ENCODE measurements around the gene YY1.
"Not testable (repeated sequence)": the region's sequence is repeated elsewhere in the genome, so short reads cannot be mapped to it uniquely, and the experiment has no call there.

Gene YY1

DNA sequence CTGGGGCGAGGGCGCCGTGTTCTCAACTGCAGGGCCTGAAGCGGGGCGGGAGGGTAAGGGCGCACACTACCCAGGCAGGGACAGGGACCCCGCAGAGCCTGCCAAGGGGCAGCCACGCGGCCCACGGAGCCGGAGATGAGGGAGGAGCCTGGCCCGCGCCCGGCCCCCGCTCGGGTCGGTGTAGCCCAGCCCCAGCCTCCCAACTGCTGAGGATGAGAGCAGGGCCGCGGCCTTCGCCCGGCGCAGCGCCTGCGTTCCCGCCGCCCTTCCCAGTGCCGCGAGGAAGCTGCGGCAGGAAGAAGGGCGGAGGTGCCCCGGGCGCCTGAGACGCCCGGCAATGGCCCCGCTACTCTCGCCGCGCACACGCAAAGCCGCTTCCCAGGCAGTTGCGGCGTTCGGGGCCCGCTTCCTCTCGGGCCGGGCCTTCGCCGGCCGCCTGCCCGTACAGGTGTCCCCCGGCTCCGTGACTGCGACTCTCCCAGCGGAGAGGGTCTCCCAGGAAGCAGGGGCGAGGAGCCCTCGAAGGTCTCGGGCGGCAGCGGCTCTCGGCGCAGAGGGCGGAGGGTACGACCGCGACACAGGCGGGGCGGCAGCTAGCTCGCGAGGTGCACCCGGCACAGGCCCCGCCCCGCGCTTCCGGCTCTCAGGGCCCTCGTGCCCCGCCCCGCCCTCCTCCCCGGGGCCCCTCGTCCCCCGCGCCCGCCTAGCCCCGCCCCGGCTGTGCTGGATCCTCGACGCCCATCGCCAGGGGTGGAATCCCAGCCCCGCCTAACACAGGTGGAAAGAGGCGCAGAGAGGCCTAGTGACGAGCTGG lies 24.8 kb upstream of the YY1 start:
- DNase-seq = peak; percentile 57

DNA sequence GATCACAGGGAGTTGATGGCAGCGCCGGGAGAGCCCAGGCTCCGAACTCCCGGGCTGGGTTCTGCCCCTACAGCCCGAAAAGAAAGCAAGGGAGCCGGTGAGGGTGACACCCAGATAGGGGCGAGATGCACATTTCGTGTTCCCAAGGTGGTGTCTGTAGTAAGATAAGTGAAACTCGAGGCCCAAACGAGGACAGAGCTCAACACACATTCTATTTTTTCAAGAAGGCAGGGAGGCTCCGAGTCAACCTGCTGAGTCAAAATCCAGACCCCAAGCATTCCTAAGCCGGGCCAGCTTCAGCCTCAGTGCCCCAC lies 24.2 kb upstream of the YY1 start:
- no peak for DNase-seq

- no peak for DNase-seq
Observed at GRCh38 chr14:100215330-100215885, 23.5 kb upstream of the YY1 start.

DNA sequence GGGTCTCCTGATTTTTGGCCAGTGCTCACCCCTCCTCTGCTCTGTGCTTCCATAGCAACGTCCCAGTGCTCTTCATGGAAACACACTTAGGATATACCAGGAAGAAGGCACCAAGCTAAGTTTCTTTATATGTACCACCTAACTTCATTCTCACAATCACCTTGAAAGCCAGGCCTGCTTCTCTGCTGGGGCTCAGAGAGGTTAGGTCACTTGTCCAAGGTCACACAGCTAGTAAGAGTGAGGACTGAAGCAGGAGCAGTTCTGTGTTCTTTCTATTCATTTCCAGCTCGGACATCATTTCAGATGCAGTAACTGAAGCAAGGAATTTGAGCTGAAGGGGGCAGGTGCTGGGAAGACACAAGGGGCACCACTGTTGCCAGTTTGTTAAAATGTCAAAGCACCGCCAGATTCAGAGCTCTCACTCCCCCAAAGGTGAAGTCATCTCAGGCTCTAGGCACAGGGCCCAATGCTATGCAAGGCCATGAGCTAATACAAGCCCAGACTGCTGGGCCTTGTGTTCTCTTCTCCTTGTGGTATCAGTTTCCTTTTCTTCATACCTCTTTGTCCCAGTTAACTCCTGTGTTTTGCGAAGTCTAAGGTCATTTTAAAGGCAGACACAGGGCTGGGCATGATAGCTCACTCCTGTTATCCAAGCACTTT lies 19.7 kb upstream of the YY1 start:
- DNase-seq = no peak

- peak; percentile 48 for DNase-seq
Observed at GRCh38 chr14:100221533-100222223, 17.3 kb upstream of the YY1 start.

DNA sequence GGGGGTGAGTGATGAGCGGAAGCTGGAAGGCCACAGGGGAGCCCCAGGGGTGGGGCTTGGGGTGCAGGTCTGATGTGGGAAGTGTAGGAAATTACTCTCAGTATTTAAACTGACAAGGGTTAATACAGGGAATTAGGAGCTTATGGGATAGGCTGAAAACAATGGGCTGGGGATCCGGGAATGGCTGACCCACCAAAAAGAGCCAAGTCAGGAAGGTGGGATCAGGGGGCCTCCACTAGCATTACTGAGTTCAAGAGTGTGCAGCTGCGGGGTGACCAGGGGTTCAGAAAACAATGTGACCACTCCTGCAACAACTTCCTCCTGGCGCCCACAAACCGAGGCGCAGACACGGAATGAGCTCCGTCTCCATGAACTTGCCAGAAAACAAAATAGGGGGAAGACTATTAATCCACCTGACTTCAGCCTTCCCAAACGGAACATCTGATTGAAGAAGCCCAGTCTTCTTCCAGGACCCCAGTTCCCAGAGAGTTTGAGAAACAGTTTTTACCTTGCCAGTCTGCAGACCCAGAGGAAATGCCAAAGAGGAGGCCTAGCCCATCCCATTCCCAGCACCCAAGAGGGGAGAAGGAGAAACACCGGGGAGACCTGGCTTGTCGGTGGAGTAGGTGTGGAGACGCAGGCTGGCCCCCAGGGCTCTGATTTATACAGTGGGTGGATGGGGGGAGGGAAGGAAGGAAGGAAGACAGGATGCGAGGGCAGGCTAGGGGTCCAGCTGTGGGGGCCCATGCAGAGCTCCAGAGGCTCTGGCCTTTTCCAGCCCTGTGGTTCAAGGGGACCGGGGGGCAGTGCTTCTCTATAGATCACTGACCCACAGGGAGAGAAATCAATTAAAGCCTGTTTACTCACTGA lies 16.5 kb upstream of the YY1 start:
- DNase-seq = no peak

DNA sequence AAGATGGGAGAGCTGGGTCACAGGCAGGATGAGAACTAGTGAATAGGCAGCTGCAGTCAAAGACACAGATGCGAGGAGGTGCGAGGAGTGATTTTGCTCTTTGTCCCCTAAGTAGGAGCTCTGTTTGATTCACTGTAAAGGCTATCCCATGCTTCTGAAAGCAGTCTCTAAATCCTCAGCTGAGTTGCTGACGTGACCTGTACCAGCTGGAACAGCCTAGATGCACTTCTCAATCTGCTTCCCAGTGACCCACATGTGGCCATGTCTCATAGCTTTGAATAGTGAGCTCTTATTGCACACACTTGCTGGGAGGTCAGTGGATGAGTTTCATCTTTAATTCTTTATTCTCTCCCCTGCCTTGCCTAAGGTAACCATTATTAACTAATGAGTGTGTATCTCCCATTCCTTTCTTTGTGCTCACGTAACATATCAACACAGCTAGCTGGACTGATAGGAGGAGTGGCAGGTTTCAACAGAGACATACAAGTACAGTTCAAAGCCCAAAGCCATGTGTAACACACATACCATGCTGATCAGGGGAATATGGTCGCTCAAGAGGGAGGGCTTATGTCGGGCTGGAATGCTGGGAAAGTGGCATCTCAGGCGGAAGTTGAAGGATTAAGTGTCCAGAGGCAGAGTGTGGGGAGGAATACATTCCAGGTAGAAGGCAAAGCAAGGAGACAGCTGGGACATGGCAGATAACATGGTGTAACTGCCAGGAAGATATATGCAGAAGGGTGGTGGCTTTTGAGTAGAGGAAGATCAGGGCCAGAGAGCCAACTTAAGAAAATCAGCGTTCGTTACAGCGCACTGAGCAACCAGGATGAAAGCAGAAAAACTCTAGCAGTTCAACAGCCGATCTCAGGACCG lies 15.4 kb upstream of the YY1 start:
- DNase-seq = no peak

DNA sequence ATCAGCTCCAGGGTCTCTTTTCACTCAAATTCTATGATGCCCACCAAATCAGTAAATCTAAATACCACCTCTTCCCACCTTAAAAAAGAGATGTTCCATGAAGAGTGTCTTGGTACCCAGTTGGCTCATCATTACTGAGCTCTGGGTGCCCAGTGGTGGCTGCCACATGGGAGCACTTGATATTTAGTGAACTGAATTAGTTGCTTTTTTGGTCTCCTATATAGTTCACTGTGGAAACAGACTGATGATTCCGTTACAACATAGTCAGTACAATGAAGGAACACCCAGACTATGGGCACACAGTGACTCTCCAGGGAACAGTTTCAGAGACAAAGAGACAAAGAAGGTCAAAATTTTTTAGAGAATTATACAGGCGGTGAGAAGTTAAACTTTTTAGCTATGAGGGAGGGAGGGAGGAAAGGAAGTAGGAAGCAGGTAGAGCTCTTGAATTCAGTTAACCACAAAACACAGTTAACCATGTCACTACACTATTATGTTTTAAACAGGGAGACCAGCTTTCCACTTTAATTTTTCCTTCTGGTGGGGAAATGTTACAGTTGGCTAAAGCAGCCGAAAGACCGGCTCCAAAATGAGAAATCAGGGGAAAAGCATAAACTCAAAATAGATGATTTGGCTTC lies 14.6 kb upstream of the YY1 start:
- no peak for DNase-seq

DNA sequence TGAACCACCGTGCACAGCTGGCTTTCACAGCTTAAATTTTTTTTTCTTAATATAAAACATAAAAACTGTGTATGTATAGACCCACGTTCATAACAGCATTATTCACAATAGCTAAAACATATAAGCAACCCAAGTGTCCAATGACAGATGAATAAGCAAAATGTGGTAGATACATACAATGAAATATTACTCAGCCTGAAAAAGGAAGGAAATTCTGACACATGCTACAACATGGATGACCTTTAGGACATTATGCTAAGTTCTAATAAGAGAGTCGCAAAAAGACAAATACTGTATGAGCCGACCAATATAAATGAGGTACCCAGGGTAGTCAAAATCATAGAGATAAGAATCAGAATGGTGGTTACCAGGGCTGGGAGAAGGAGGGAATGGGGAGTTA lies 13.8 kb upstream of the YY1 start:
- DNase-seq = no peak

DNA sequence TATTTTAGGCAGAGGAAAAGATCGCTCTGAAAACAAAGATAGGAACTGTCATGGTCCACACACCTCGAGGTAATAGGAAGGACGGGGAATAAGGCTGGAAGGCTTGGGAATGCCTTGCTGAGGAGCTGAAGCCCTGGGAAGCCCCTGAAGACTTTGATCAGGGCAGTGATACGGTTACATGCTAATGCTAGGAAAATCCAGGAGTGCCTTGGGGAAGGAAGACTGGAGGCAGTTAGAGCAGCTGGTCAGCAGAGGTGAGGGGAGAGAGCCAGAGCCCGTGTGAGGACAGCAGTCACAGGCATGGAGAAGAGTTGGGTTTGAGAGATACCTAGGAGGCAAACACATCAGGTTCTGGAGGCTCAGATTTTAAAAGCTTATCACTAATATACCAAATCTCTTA lies 8.6 kb upstream of the YY1 start:
- no peak for DNase-seq

DNA sequence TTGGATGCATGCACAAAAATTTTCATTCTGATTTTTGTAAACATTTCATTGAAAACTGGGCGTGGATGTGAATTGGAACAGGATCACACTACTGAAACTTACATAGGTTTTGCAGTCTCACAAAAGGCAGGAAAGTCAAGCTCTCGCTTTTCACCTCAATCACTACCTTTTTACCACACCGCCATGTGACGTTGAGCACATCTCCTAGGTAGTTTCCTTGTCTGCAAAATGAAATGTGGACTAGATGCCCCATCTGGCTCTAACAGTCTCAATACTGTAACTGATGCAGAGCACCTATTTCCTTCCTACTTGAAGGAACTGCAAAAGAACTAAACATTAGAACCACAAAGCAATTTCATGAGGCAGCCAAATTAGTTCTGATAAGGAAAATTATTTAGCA lies 4.4 kb upstream of the YY1 start:
- DNase-seq = no peak

DNA sequence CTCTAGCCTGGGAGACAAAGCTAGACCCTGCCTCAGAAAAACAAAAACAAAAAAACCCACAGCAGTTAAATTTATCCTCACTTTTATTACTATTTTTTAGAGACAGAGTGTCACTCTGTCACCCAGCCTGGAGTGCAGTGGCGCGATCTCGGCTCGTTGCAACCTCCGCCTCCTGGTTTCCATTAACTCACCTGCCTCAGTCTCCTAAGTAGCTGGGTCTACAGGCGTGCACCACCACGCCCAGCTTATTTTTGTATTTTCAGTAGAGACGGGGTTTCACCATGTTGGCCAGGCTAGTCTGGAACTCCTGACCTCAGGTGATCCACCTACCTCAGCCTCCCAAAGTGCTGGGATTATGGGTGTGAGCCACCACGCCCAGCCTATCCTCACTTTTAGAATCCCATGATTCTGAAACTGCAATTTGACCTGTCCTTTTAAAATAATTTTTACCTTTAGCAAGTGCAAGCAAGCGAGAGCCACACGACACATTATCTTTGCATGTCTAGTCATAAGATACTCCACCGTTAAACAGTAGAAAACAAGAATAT lies 2.6 kb upstream of the YY1 start:
- not testable (repeated sequence) for DNase-seq

DNA sequence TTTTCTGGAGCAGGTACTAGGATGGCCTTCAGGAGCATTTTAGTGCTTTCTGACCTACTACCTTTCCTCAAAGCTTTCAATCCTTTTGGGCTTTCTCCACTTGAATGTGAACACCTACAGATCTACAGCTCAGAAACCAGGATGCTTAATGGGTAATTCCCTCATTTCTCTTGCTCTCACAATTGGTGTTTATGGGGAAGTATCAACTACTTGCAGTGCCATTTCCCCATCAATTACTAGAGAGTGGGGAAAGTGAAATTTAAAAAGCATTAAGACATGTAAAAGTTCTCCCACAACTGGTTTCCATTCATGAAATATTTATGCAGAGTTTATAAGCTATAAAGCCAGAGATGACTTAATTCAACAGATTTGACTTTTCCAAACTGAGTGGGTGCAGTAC lies 2.1 kb upstream of the YY1 start:
- DNase-seq = no peak

GRCh38 chr14:100237735-100238418 lies 1.1 kb upstream of the YY1 start:
- no peak for DNase-seq

DNA sequence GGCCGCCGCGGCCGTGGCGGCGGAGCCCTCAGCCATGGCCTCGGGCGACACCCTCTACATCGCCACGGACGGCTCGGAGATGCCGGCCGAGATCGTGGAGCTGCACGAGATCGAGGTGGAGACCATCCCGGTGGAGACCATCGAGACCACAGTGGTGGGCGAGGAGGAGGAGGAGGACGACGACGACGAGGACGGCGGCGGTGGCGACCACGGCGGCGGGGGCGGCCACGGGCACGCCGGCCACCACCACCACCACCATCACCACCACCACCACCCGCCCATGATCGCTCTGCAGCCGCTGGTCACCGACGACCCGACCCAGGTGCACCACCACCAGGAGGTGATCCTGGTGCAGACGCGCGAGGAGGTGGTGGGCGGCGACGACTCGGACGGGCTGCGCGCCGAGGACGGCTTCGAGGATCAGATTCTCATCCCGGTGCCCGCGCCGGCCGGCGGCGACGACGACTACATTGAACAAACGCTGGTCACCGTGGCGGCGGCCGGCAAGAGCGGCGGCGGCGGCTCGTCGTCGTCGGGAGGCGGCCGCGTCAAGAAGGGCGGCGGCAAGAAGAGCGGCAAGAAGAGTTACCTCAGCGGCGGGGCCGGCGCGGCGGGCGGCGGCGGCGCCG lies 381 bp downstream of the YY1 start:
- DNase-seq = no peak

GRCh38 chr14:100239840-100240667 lies 1.1 kb downstream of the YY1 start:
- peak; percentile 80 for DNase-seq

GRCh38 chr14:100240668-100241032 lies 1.7 kb downstream of the YY1 start:
- no peak for DNase-seq

DNA sequence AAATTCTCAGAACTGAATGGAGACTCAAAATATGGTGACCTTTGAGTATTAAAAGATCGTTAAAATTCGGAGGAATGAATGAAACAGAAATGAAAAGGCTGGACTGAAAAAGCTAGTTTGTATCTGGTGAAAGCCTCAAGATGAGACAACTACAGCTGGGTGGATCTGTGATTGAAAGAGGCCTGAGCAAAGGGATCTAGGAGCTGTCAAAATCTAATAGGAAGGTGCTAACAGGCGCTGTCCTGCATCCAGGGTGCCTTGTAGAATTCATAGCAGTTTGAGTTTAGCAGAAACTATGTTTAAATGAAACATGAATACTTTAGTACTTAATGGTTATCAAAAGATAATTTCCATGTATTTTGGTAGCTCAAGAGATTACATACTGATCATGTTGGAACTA lies 2.3 kb downstream of the YY1 start:
- DNase-seq = peak; percentile 22

GRCh38 chr14:100243020-100243419 lies 4.1 kb downstream of the YY1 start:
- DNase-seq = no peak
